Measurements from ENCODE around the gene TBCCD1.
"Not testable (repeated sequence)": the region's sequence is repeated elsewhere in the genome, so short reads cannot be mapped to it uniquely, and the experiment has no call there.

TBCCD1 gene

DNA sequence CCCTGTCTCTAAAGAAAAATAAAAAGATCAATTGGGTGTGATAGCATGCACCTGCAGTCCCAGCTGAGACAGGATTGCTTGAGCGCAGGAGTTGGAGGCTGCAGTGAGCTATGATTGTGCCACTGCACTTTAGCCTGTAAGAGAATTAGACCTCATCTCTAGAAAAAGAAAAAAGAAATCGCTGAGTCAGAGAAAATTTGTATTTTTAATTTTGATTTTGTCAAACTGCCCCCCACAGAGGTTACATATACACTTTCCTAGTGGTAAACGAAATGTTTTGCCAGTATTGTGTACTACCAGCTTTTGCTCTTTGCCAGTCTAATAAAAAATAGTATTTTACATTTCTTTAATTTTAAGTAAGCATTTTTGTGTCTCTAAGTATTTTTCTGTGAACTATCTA is 17.6 kb downstream of the TBCCD1 start:
- H3K9me3 Mint-ChIP-seq: no peaks in the 10 kb centered on the region
- H3K4me3 Mint-ChIP-seq: no peak overlapping the region
- no peaks in the 10 kb centered on the region for H3K27me3 Mint-ChIP-seq (ENCODE audit: low read depth)
- H3K36me3 Mint-ChIP-seq (ENCODE audit: low read depth): peaks cover 14% of the 10 kb centered on the region
- no peak overlapping the region for H3K27ac Mint-ChIP-seq
- no peaks in the 10 kb centered on the region for H3K4me1 Mint-ChIP-seq (ENCODE audit: low read depth)

DNA sequence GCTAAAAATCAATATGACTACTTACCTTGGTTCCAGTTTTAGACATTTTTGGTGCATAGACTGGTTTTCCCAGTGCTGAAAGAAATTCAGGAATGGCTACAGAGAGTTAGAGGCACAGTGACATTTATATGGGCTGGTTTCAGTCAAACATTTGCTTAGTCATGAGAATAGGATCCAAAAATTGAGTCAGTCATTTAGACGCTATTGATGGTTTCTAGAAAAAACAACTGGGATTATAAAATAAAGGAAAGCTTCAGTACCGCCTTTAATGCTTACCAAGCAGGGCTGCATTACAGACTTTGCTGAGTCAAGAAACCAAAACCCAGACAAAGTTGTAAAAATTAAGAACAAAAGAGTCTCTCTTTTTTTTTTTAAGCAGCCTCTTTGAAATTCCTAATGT is 22.9 kb downstream of the TBCCD1 start, which contains the start of gene CRYGS:
Gene CRYGS (minus strand): TSS at position 100 of the 400 bp plus-strand sequence. CDS start 54 bp downstream, at position 46.
- Mint-ChIP-seq H3K4me1 (ENCODE audit: low read depth) (peaks cover 11% of the 10 kb centered on the region), H3K4me3 (no peak within 1 kb of the TSS), H3K27me3 (ENCODE audit: low read depth) (no peaks in the 10 kb centered on the region), H3K9me3 (no peaks in the 10 kb centered on the region), H3K27ac (no peak within 1 kb of the TSS), H3K36me3 (ENCODE audit: low read depth) (peaks cover 12% of the 10 kb centered on the region)

DNA sequence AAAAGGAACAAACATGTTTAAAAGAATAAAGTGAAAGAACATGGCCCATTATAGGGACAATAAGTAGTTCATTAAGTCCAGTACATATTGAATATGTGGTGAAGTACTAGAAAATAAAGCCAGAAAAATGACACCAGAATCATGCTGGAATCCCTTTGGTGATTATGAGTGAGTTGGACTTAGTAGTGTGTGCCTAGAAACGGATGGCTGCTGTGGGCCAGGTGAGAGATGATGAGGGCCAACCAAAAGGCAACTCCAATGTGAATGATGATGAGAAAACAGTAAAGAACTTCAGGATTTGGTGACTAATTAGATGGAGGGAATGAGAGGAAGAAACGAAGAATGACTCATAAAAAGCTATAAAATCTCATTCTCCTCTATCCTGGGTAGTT is 26.3 kb downstream of the TBCCD1 start:
- Mint-ChIP-seq H3K4me1 (ENCODE audit: low read depth) (peaks cover 22% of the 10 kb centered on the region), H3K9me3 (no peaks in the 10 kb centered on the region)

DNA sequence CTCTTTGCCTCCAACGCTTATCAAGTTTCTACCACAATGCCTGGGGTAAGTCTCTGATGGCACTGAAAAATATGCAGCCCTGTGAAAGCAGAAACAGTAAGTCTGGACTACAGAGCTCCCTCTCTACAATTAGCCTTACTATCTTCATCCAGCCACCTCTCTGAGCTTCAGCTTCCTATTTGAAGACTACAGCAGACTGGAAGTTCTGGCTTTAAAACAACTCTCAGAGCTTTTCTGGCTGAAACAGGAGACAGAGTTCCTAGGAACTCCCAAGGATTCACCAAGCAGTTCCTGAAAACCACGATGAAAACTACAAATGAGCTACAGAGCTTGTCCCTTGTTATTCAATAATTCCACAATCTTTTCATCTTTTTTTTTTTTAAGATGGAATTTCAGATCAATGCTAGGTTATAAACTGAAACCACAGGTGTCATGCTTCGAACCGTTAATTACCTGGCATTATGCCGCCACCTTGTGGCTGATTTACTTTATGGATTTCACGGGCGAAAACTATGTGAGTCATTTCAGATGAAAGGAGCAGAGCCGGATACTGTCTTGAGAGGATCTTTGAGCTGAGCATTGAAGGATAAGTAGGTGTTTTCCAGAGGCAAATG is 26.8 kb downstream of the TBCCD1 start:
- Mint-ChIP-seq H3K9me3 (no peaks in the 10 kb centered on the region), H3K36me3 (ENCODE audit: low read depth) (peaks cover 23% of the 10 kb centered on the region), H3K4me3 (no peak overlapping the region), H3K4me1 (ENCODE audit: low read depth) (peaks cover 24% of the 10 kb centered on the region), H3K27me3 (ENCODE audit: low read depth) (peaks cover 20% of the 10 kb centered on the region), H3K27ac (peak overlapping the region; percentile 19)

More for the DNA sequence above, 26.3 kb downstream of the TBCCD1 start:
- Mint-ChIP-seq H3K36me3 (ENCODE audit: low read depth) (peaks cover 21% of the 10 kb centered on the region), H3K4me3 (no peak overlapping the region), H3K27ac (peak overlapping the region; percentile 19), H3K27me3 (ENCODE audit: low read depth) (peaks cover 15% of the 10 kb centered on the region)

DNA sequence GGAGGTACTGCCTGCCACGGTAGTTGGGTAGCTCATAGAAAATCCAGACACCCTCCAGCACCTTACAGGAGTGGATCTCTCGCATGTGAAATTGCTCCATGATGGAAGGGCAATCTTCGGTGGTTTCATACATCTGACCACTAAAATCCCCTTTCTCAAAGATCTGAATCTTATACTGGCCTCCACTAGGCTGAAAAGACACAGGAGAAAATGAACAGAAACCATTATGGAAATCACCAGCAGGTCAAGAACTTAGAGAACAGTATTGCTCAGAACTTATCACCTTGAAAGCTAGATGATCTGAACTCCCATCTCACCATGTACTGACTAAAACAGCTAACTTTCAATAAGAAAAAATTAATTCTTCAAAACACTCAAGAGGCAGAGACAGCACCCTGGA is 28.4 kb downstream of the TBCCD1 start:
- H3K4me3 Mint-ChIP-seq: no peak overlapping the region
- H3K9me3 Mint-ChIP-seq: no peaks in the 10 kb centered on the region
- peaks cover 39% of the 10 kb centered on the region for H3K4me1 Mint-ChIP-seq (ENCODE audit: low read depth)
- no peak overlapping the region for H3K27ac Mint-ChIP-seq
- H3K27me3 Mint-ChIP-seq (ENCODE audit: low read depth): peaks cover 27% of the 10 kb centered on the region
- peaks cover 25% of the 10 kb centered on the region for H3K36me3 Mint-ChIP-seq (ENCODE audit: low read depth)

DNA sequence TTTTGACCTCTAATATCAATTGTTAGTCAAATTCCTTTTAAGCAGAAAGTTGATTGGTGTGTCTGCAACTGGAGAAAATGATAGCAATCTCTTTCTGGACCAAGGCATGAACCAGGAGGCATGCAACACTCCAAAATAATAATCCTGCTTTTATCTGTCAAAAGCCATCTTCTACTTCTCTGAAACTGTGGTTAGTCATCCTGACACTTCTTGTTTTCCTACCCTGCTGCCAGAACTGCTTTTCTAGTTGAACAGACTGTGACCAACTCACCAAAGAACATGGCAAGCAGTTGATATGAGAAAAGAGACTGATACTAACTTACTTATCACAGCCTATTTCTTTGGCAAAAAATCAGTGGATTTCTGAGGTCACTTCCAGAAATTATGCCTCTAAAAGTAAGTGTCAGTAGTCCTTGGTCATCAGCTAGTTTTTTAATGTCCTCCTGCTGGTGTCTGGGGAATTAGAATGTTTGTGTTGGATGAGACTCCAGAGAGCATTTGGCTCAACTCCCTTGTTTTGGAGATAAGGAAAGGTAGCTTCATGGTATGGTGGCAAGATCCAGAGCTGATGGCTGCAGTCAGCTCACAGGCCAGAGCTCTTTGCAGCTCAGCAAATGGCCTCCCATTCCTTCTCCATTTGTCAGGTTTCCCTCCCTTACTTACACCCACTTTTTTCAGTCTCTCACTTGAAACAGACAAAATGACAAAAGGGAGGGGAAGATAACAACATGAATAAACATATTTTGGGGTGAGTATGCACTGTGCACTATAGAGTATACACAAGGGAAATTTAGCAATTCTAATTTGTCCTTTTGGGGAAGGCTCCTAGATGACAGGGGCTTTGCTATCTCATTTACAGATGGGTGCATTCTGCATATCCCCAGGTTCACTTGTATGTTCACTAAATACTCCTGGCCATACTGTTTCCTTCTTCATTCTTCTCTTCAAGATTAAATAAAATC is 30.0 kb downstream of the TBCCD1 start:
- no peak overlapping the region for H3K27ac Mint-ChIP-seq

DNA sequence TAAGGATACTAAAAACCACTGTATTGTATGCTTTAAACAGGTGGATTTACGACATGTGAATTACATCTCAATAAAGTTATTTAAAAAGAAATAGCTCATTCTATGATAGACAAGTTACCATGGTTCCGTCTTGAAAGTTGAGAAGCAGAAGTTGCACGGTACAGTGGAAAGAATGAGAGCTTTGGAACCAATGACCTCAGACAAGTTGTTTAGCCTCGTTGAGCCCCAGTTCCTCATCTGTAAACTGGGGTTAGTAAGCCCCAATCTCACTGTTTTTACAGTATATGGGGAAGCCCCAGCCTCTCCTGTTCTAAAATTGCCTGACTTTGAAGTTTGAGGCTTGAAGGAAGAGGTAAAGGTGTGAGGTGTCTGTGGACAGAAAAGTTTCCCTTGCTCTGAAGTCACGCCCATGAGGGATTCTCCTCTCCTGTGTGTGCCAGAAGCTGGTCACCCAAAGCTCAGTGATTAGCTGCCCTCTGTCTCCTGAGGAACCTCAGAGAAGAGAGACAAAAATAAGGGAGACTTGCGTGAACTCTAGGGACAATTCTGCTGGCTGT is 32.9 kb downstream of the TBCCD1 start:
- Mint-ChIP-seq H3K36me3 (ENCODE audit: low read depth) (peaks cover 22% of the 10 kb centered on the region), H3K27me3 (ENCODE audit: low read depth) (peaks cover 27% of the 10 kb centered on the region), H3K27ac (peak overlapping the region; percentile 81), H3K4me1 (ENCODE audit: low read depth) (peaks cover 32% of the 10 kb centered on the region), H3K4me3 (peak overlapping the region; percentile 58), H3K9me3 (no peaks in the 10 kb centered on the region)

More for the DNA sequence above, 30.0 kb downstream of the TBCCD1 start:
- Mint-ChIP-seq H3K4me3 (no peak overlapping the region), H3K36me3 (ENCODE audit: low read depth) (peaks cover 21% of the 10 kb centered on the region), H3K4me1 (ENCODE audit: low read depth) (peaks cover 41% of the 10 kb centered on the region), H3K27me3 (ENCODE audit: low read depth) (peaks cover 27% of the 10 kb centered on the region), H3K9me3 (no peaks in the 10 kb centered on the region)

DNA sequence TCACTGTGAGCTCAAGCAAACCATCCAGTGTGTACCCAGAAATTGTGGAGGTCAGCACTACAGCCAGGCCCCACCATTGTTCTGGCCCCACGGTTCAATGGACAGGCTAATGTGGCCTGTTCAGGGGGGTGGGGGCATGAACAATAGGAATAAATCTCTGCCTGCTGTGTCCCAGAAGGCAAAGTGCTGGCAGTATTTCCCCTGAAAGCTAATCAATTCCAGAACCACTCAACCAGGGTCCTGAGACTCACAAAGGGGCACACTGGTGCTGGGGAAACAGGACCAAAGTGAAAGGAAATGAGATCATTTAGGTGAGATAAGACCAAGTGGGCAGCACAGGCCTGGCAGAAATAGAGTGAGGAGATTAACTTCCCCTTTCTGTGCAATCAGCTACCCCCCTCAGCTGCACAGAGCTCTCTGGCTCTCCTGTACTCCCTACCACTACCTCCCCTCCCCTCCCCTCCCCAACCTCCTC is 34.5 kb downstream of the TBCCD1 start:
- Mint-ChIP-seq H3K36me3 (ENCODE audit: low read depth) (peaks cover 12% of the 10 kb centered on the region), H3K27me3 (ENCODE audit: low read depth) (peaks cover 37% of the 10 kb centered on the region), H3K4me3 (no peak overlapping the region), H3K4me1 (ENCODE audit: low read depth) (peaks cover 34% of the 10 kb centered on the region), H3K9me3 (no peaks in the 10 kb centered on the region), H3K27ac (peak overlapping the region; percentile 13)

DNA sequence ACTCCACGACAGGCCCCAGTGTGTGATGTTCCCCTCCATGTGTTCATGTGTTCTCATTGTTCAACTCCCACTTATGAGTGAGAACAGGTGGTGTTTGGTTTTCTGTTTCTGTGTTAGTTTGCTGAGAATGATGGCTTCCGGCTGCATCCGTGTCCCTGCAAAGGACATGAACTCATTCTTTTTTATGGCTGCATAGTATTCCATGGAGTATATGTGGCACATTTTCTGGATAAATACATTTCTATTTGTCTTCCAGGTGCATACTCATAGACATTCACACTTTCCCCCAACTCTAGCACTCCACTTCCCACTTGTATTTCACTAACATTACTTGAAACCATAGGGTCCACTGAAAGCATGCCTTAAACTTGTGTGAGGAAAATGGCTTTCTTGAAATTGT is 35.4 kb downstream of the TBCCD1 start:
- not testable (repeated sequence) for H3K4me3 Mint-ChIP-seq; H3K9me3 Mint-ChIP-seq; H3K36me3 Mint-ChIP-seq (ENCODE audit: low read depth); H3K27ac Mint-ChIP-seq
- Mint-ChIP-seq H3K27me3 (ENCODE audit: low read depth) (peaks cover 35% of the 10 kb centered on the region), H3K4me1 (ENCODE audit: low read depth) (peaks cover 28% of the 10 kb centered on the region)

DNA sequence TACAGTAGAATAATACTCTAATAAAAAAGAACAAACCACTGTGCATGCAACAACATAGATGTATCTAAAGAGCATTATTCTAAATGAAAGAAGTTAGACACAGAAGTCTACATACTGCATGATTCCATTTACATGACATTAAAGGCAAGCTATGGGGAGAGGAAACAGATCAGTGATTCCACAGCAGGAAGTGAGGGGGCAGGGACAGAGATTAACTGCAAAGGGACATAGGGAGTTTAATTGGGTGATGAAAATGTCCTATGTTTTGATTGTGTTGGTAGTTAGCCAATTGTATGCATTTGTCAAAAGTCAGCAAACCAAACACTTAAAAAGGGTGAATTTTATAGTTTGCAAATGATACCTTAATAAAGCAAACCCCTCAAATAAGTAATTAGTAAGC is 36.7 kb downstream of the TBCCD1 start:
- peaks cover 29% of the 10 kb centered on the region for H3K27me3 Mint-ChIP-seq (ENCODE audit: low read depth)
- no peak overlapping the region for H3K4me3 Mint-ChIP-seq
- no peaks in the 10 kb centered on the region for H3K9me3 Mint-ChIP-seq
- peaks cover 22% of the 10 kb centered on the region for H3K4me1 Mint-ChIP-seq (ENCODE audit: low read depth)
- peaks cover 7% of the 10 kb centered on the region for H3K36me3 Mint-ChIP-seq (ENCODE audit: low read depth)
- no peak overlapping the region for H3K27ac Mint-ChIP-seq

DNA sequence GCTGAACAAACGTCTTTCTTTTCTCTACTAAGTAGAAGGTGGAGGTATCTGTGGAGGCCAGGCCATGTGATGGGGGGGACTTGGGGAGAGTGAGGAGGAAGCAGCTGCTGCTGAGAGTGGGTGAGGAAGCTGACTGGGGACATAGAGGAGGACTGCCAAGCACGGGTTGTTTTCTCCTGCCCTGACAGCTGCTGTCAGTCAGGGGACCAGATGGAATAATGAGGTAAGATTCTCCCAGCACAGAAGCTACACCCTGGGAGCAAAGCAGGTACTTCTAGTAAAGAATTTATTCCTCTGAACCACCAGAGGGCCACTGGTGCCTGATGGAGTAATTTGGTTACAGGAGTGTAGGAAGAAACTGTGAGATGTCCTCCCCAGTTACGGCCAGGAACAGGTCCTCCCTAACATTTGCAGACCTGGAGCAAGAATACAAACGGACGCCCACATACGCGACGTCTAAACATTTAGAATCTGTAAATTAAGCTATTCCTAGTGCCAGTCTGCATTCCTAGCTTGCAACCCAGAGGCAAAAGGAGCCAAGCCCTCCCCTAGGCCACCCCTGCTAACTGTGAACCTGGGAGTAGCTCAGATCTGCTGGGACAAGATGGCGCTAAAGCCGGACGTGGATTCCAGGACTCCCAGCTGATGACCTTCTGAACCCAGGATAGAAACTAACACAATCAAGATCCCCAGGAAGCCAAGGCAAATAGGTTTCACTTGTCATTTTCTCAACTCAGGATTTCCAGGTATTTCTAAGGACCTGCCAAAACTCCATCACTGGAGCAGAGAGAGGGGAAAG is 37.7 kb downstream of the TBCCD1 start:
- Mint-ChIP-seq H3K36me3 (ENCODE audit: low read depth) (peaks cover 6% of the 10 kb centered on the region), H3K4me1 (ENCODE audit: low read depth) (peaks cover 13% of the 10 kb centered on the region), H3K27me3 (ENCODE audit: low read depth) (peaks cover 23% of the 10 kb centered on the region), H3K4me3 (no peak overlapping the region), H3K9me3 (no peaks in the 10 kb centered on the region), H3K27ac (no peak overlapping the region)

DNA sequence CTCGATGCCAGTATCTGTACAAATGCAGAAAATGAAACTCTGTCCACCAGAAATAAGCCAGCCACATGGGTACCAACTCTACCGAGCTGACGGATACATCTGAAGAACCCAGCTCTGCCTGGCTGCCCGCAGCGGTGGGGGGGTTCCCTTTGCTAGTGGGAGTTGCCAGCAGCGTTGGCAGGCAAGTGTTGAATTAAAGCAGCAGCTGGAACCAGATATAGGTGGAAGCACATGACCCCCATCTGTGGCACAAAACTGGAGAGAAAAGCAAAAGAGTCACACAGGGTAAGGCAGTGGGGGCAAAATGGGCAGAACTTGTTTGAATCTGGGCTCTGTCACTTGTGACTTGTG is 40.9 kb downstream of the TBCCD1 start:
- H3K4me1 Mint-ChIP-seq (ENCODE audit: low read depth): peaks cover 13% of the 10 kb centered on the region

DNA sequence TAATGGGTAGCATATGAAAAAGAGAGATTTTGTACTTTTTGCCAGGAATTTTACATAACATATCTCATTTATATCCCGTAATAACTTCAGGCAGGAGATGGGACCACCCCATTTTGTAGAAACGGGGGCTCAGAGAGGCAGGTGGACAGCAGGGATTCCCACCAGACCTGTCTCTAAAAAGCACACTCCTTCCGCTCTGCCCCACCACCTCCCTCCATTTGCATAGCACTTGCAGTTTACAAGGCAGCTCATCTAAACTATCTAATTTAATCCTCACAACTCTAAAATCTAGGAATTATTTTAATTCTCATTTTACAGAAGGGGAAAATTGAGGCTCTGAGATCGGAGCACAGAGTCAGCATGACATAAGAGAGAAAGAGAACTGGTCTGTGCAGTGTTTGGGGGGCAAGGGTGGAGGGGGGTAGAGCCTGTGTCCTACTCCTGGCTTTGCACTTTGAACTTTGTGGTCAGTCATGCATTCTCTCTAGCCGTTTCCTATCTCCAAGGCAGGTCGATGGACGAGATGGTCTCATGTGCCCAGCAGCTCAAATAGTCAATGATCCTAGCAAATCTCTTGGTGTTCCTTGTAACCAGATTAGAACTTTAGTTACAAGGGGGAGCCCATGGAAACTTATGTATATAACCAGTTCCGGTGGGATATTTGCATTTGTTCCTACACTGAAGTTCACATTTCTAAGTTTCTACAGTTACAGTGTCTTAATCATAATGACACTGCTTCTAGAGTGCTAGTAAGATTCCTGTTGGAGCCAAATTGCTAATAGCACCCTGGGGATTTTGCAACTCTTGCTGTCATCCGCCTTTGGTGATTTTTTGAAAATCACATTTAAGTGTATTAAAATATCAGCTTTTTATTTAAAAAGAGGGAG is 41.5 kb downstream of the TBCCD1 start:
- no peaks in the 10 kb centered on the region for H3K9me3 Mint-ChIP-seq
- H3K36me3 Mint-ChIP-seq (ENCODE audit: low read depth): peaks cover 2% of the 10 kb centered on the region
- H3K27me3 Mint-ChIP-seq (ENCODE audit: low read depth): peaks cover 35% of the 10 kb centered on the region
- H3K27ac Mint-ChIP-seq: no peak overlapping the region
- no peak overlapping the region for H3K4me3 Mint-ChIP-seq
- H3K4me1 Mint-ChIP-seq (ENCODE audit: low read depth): peaks cover 17% of the 10 kb centered on the region

More for the DNA sequence above, 40.9 kb downstream of the TBCCD1 start:
- Mint-ChIP-seq H3K36me3 (ENCODE audit: low read depth) (peaks cover 2% of the 10 kb centered on the region), H3K27ac (no peak overlapping the region), H3K4me3 (no peak overlapping the region), H3K27me3 (ENCODE audit: low read depth) (peaks cover 30% of the 10 kb centered on the region), H3K9me3 (no peaks in the 10 kb centered on the region)
